GM12873 (cell line): ENCODE measurements around the gene INSR.

Experiments used
- CTCF ChIP-seq: IDR thresholded peaks from 2 replicates; pipeline ENCODE4 v1.5.1; 2012; ENCODE audit warnings: low read depth, mild to moderate bottlenecking, moderate library complexity, low read length, control low read depth; ENCODE audit not compliant: insufficient read depth; ENCODE audit errors: missing control alignments

INSR gene

GRCh38 chr19:7307590-7308218, 13.5 kb upstream of the INSR start:
- TF ChIP-seq CTCF: no peak

DNA sequence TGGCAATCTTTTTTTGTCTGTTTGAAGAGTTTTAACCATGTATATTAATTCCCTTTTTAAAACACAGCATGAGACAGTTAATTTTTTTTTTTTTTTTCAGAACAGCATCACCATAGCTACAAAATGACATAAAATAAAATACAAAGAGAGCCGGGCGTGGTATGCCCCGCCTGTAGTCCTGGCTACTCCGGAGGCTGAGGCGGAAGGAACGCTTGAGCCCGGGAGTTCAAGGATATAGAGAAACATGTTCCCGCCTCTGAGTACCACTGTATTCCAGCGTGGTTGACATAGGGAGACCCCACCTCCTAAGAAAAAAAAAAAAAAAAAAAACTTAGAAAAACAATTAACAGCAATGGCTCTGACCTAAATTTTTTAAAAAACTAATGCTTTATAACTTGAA, 10.0 kb upstream of the INSR start:
- TF ChIP-seq CTCF: no peak

GRCh38 chr19:7303470-7303869, 9.3 kb upstream of the INSR start:
- TF ChIP-seq CTCF: no peak

DNA sequence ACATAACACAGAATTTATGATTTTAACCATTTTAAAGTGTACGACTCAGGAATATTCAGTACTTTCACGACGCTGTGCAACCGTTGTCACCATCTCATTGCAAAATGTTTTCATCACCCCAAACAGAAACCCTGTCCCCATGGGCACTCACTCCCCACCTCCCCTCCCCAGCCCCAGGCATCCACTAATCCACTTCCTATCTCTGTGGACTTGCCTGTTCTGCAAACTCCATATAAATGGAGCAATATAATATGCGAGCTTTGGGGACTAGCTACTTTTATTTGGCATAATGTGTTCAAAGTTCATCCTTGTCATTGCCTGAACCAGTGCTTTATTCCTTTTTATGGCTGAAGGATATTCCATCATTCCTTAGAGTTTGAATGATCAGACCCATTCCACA, 7.3 kb upstream of the INSR start:
- no peak for TF ChIP-seq CTCF

- TF ChIP-seq CTCF: no peak
Measured at GRCh38 chr19:7297742-7298141, 3.5 kb upstream of the INSR start.

- TF ChIP-seq CTCF: no peak
Measured at GRCh38 chr19:7295912-7296536, 1.8 kb upstream of the INSR start.

- peak; percentile 47 for TF ChIP-seq CTCF
Measured at GRCh38 chr19:7294558-7295212, 471 bp upstream of the INSR start.
